NCI-H146 treated with DMSO at 0.1 percent for 48 hours (cell line): Measurements from ENCODE around the gene ATAD3B.
"Not testable (repeated sequence)": the region's sequence is repeated elsewhere in the genome, so short reads cannot be mapped to it uniquely, and the experiment has no call there.

ENCODE experiments used
- DNase-seq: peaks from one replicate; lab custom pipeline; 2025; ENCODE audit not compliant: unreplicated experiment; lab: John Stamatoyannopoulos, UW

The ATAD3B gene

DNA sequence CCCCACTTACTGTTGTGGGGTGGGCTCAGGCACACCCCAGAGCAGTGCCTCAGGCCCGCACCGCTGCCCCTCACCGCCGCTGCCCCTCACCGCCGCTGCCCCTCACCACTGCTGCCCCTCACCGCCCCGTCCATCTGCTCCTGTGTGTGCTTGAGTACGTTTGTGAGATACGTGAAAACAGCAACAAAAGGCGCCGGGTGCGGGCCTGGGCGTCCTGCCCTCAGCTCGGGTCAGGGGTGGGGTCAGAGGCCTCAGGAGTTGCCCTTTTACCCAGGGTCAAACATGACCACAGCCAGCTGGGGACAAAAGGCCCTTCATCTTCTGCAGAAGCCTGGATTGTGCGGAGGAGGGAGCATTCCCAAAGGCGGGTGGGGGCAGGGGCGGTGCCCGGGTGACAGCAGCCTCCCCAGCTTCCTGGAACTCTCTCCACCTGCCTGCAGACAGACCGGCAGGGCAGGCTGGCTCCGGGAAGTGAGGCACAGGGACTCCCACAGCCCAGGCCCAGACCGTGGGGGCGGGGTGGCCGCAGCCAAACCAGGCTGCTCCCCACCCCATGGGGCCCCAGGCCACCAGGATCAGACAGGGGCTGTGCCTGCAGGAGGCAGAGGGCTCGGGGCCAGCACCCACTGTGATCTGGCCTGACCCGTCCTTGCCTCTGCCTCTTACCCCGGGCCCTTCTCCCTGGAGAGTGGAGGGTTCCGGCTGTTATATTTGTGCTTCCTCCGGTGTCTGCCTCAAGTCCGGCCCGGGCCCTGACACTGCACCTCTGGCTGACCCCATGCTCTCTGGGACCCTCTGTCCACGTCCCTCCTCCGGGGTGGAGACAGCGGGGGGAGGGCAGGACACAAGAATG, 38.4 kb upstream of the ATAD3B start:
- DNase-seq: no peak

- DNase-seq: no peak
These were observed 37.8 kb upstream of the ATAD3B start for GRCh38 chr1:1433804-1434130.

DNA sequence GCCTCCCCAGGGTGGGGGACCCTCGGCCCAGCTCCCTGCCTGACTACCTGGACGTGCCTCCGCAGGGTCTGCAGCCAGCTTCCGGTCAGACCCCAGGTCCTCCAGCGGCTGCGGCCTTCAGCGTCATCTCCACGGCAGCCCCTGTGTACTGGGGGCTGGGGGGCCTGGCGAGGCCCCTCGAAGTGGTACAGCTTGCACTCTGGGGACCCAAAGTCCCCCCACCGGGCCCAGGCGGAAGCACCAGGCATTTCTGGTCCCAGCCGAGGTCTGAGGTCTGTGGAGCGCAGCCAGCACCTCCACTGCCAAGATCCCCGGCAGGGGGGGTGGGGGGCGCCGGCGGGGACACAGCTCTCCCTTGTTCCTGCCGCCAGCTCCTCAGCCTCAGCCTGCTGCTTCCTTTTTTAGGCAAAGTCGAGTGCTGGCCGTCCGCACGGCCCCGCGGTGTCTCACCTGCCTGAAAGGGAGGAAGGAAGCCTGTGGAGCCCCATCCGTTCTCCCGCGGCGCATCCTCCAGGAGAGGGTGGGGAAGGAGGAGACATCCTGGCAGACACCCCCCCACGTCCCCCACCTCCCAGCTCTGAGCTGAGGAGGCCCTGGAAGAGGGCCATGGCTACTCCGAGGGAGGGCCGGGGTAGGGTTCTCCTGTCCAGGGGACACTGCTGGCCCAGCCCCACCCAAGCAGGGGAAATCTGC, 37.3 kb upstream of the ATAD3B start:
- no peak for DNase-seq

DNA sequence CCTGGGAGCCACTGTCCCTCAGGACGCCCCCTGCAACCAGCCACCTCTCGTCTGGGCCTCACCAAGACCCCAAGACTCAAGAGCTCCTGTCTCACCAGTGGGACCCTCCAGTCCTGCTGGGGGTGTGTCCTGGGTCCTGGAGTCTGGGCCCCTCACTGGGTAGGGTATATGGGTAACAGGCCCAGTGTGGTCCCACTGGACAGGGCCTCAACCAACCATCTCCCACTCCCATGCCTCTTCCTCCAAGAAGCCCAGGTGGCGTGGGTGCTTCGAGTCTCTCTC, 36.8 kb upstream of the ATAD3B start:
- DNase-seq: no peak

DNA sequence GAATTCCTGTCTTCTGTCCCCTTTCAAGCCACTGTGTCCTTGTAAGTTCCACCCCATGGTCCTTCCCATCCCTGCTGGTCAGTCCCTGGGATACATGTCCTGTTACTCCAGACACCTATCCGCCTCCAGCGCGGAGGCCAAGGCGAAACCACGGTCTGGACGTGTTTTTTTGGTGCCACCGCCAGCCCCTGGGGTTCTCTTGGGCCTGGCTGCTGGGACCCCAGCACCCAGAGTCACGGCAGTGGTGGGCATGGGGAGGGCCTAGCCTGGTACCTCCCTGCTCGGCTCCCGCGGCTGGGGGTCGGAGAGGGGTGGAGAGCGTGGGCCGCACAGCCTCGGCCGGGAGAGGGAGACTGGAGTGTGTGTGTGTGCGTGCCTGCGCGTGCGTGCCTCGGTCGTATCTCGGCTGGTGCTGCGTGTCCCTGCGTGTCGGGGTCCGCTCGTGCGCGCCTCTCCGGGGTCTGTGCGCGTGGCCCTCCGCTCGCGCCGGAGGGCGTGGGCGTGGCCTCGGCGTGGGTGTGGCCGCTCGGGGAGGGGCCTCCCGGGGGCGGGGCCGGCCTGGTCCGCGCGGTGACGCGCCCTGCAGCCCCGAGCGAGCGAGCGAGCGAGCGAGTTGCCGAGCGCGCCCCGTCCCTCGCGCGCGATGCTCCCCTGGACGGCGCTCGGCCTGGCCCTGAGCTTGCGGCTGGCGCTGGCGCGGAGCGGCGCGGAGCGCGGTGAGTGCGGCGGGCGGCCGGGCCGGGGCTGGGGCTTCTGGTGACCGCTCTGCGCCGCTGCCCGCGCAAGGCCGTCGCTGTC, 36.3 kb upstream of the ATAD3B start, which contains the start of gene VWA1:
Gene VWA1 (plus strand): TSS at position 585 of the 798 bp plus-strand sequence. CDS start 59 bp downstream, at position 644.
- peak; percentile 5 for DNase-seq

- DNase-seq: no peak
These were observed 35.5 kb upstream of the ATAD3B start for GRCh38 chr1:1435911-1436629.

GRCh38 chr1:1436630-1437032, 34.9 kb upstream of the ATAD3B start:
- DNase-seq: no peak

- DNase-seq: peak; percentile 3
These were observed 34.3 kb upstream of the ATAD3B start for GRCh38 chr1:1437033-1437903.

- DNase-seq: no peak
These were observed 33.6 kb upstream of the ATAD3B start for GRCh38 chr1:1437904-1438376.

DNA sequence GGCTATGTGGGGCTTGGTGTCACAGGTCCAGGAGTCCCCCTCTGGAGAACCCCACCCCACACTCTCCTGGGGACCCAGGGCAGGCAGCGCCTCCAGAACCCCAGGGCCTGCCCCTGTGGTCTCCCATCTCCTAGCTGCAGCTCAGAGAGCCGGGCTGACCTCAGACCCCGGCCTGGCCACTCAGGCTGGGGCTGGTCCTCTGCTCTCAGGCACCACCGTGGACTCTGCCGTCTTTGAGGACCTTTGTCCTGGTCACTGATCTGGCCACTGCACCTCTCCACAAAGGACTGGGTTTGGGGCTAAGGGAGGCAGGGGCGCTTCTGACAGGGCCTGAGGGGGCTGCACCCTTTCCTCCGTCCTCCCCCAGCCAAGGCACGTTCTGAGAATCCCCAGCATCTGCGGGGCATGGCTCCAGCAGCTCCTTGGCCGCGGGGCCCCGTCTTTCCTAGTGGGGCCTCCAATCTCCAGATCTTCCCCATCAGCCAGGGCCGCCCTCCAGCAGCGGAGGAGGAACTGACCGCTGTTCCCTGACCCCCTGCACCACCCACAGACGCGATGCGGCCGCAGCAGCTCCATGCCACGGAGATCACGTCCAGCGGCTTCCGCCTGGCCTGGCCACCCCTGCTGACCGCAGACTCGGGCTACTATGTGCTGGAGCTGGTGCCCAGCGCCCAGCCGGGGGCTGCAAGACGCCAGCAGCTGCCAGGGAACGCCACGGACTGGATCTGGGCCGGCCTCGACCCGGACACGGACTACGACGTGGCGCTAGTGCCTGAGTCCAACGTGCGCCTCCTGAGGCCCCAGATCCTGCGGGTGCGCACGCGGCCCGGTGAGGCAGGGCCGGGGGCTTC, 32.8 kb upstream of the ATAD3B start:
- DNase-seq: no peak

- no peak for DNase-seq
These were observed 31.9 kb upstream of the ATAD3B start for GRCh38 chr1:1439546-1440261.

- no peak for DNase-seq
These were observed 31.1 kb upstream of the ATAD3B start for GRCh38 chr1:1440262-1441001.

DNA sequence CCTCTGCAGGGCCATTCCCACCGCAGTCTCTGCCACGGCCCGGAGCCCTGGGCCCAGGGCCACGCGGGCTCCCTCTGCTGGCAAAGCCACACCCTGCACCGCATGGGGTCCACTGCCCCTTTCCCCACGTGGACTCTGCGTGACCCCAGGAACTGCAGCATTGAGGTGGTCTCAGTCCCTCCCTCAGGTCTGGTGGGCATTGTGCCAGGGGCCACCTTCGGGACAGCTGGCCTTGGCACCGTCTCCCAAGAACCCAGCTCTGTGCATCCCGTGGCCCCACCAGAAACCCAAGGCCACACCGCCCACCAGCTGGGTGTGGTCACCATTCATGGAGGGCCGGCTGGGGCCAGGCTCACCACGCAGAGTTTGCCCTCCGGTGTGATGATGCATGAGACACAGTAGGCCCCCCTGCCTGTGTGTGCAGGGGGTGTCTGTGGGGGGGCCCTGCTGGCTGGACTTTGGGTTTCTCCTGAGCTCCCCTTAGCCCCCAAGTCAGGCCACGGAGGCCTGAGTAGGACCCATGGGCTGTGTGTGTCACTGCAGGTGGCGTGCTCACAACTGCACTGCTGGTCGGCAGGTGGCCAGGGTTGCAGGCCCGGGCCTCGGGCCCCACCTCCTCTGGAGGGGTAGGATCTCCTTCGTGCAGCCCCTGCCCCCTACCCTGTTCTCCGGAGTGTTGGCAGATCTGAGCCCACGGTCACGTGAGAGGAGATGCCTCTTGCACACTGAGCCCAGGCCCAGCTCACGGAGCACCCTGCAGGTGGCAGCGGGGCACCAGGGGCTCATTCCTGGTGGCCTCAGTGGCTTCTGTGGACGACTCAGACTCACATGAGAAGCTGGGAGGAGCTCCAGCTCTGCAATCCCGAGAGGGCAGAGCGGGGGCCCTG, 30.3 kb upstream of the ATAD3B start:
- DNase-seq: no peak

GRCh38 chr1:1442069-1442770, 29.3 kb upstream of the ATAD3B start:
- DNase-seq: no peak

GRCh38 chr1:1446631-1447030, 24.9 kb upstream of the ATAD3B start:
- not testable (repeated sequence) for DNase-seq

DNA sequence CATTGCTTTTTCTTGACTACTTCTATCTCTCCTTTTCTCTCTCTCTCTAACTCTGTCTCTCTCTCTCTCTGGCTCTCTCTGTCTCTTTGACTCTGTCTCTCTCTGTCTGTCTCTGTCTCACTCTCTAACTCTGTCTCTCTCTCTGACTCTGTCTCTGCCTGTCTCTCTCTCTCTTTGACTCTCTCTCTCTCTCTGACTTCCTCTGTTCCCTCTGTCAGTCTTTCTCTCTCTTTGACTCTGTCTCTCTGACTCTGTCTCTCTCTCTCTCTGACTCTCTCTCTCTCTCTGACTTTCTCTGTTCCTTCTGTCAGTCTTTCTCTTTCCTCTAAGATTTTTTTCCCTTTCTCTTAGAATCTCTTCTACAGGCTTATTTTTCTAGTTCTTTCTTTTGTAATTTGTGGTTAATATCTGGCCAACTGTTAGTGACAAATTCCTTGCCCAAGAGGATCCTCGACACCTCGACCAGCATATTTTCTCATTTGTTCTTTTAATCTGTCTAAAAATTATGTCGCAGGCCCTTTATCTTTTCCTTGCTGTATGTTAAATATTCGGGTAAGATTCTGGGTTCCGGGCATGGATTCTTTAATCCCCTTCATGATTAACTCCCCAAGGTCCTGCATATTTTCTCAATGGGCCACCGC, 22.3 kb upstream of the ATAD3B start, which contains the start of gene ATAD3C:
Gene ATAD3C (plus strand): TSS at position 591 of the 641 bp plus-strand sequence. CDS start 995 bp downstream, outside the sequence.
- no peak for DNase-seq
